ENCODE data around the gene HLA-DMA. TPM values are rescaled to one million over a fixed set of nuclear protein-coding genes. Genes with fewer than 3 reads are reported as not detected.

The HLA-DMA gene
- total and polyA plus RNA-seq, 2 of the 13 experiments (the other 11 are each of a cell fraction or from before 2014, with no cell fraction given): 0.70 to 0.71 TPM

DNA sequence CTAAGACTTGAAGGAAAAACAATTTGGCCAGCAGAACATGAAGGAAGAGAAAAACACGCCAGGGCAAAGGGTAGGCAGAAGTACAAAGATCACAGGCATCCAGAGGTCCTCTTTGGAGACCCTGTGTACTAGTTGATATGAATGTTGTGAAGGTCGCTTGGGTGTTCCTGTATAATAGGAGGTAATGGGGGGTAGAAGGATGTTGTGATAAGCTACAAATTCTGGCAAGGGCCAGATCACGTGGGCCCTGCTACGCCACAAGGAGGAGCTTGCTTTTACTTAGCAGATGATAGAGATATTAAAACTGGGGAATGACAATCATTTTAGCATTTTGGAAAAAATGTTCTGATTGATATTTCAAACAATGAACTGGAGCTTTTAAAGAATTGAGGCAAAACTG lies 878 bp upstream of the HLA-DMA start (continued):
- TF ChIP-seq KDM6A (CRISPR knock-in tag; IDR thresholded peaks at IDR 0.05; ENCODE audit: low read depth) (no peak), KLF16 (CRISPR knock-in tag; IDR thresholded peaks at IDR 0.05) (no peak)

DNA sequence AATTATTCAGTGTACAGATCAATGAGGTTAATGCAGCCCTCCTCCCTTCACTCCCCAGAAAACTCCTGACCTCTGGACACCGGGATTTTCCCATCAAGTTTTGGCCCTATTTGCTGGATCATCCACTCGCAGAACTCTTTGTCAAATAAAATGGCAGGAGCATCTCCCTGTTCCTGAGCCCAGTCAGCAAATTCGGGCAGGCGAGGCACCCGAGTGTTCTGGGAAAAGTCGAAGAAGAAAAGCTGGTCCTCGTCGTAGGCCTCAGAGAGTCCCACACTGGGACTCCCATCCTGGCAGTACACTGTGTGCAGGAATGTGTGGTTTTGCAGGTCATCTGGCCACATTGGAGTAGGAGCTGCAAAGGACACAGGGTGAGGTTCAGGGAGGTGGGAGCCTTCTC lies 2.4 kb downstream of the HLA-DMA start:
- H3K9me3 ChIP-seq (ENCODE audit: low read length): peaks cover 5% of the 10 kb centered on the region
- H3K27ac ChIP-seq (ENCODE audit: extremely low read length, insufficient read depth, low read length): no peak overlapping the region
- no peaks in the 10 kb centered on the region for H3K79me2 ChIP-seq (ENCODE audit: insufficient read depth, low read length)
- no peak overlapping the region for H3K4me2 ChIP-seq (ENCODE audit: low read depth, low read length)
- FAIRE-seq (no peak), DNase-seq (ENCODE audit: low spot score) (no peak), ATAC-seq (no peak)
- no peak overlapping the region for H3K4me3 ChIP-seq (replicated peaks in 1 of 3; ENCODE audit: insufficient read depth in 1 of 3, low read depth in 2 of 3, low read length in 3 of 3)
- intact Hi-C loops (cut with micrococcal nuclease; ENCODE audit: unreplicated experiment) (no loop called here), in situ Hi-C loops (cut with HindIII; ENCODE audit: extremely low pct_ligation_motif_present, low pct_unique_long_range_greater_than_20kb) (loop anchor here (25.0 kb wide), 1 partner anchor 1038 kb away; the partner anchor contains the start of gene ZBTB12)
- WGBS (ENCODE audit: low lambda C conversion rate): 32% methylated on average over 8 of the region's 8 CpGs
- no peaks in the 10 kb centered on the region for H4K20me1 ChIP-seq (ENCODE audit: insufficient read depth, low read length)
- peaks cover 1 to 13% of the 10 kb centered on the region in 2 experiments; a peak in 2 of 5 replicates for H3K27me3 ChIP-seq (ENCODE audit: control insufficient read depth in 1 of 2, insufficient read depth in 2 of 2, low read length in 2 of 2)
- TF ChIP-seq, protein P1, sequence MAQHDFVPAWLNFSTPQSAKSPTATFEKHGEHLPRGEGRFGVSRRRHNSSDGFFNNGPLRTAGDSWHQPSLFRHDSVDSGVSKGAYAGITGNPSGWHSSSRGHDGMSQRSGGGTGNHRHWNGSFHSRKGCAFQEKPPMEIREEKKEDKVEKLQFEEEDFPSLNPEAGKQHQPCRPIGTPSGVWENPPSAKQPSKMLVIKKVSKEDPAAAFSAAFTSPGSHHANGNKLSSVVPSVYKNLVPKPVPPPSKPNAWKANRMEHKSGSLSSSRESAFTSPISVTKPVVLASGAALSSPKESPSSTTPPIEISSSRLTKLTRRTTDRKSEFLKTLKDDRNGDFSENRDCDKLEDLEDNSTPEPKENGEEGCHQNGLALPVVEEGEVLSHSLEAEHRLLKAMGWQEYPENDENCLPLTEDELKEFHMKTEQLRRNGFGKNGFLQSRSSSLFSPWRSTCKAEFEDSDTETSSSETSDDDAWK (CRISPR knock-in tag; IDR thresholded peaks at IDR 0.05): no peak
- TF ChIP-seq, protein P2, sequence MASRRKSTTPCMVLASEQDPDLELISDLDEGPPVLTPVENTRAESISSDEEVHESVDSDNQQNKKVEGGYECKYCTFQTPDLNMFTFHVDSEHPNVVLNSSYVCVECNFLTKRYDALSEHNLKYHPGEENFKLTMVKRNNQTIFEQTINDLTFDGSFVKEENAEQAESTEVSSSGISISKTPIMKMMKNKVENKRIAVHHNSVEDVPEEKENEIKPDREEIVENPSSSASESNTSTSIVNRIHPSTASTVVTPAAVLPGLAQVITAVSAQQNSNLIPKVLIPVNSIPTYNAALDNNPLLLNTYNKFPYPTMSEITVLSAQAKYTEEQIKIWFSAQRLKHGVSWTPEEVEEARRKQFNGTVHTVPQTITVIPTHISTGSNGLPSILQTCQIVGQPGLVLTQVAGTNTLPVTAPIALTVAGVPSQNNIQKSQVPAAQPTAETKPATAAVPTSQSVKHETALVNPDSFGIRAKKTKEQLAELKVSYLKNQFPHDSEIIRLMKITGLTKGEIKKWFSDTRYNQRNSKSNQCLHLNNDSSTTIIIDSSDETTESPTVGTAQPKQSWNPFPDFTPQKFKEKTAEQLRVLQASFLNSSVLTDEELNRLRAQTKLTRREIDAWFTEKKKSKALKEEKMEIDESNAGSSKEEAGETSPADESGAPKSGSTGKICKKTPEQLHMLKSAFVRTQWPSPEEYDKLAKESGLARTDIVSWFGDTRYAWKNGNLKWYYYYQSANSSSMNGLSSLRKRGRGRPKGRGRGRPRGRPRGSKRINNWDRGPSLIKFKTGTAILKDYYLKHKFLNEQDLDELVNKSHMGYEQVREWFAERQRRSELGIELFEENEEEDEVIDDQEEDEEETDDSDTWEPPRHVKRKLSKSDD (CRISPR knock-in tag; IDR thresholded peaks at IDR 0.05; ENCODE audit: low read depth): no peak
- TF ChIP-seq ZNF746 (CRISPR knock-in tag; IDR thresholded peaks at IDR 0.05) (no peak), MTF1 (CRISPR knock-in tag; IDR thresholded peaks at IDR 0.05) (no peak), MAFK (conservative IDR thresholded peaks at IDR 0.05 in 1 of 2, IDR thresholded peaks at IDR 0.05 in 1 of 2; ENCODE audit: low read length in 2 of 2) (peak; percentile 55 to 57), RBAK (CRISPR knock-in tag; IDR thresholded peaks at IDR 0.05) (no peak), MAFF (IDR thresholded peaks at IDR 0.05; ENCODE audit: low read depth, low read length) (peak; percentile 45; the same call in 1 of the 2 replicates)
- H3K9ac ChIP-seq (ENCODE audit: insufficient read depth, low read depth, low read length): no peak overlapping the region
- no peaks in the 10 kb centered on the region for H3K36me3 ChIP-seq (replicated peaks in 1 of 2; ENCODE audit: control insufficient read depth in 1 of 2, insufficient read depth in 2 of 2, low read length in 2 of 2)
- H2AFZ ChIP-seq (ENCODE audit: low read length): no peak overlapping the region
- ChIA-PET POLR2A (interaction anchor here (8.9 kb wide), 1 partner anchor 21 kb away, joined by 202 read pairs; the partner anchor contains the start of gene BRD2), CTCF (ENCODE audit: low intra/inter-chr PET ratio, low total read pairs) (no interaction called here)
- peaks cover 12% of the 10 kb centered on the region for H3K4me1 ChIP-seq (ENCODE audit: insufficient read depth, low read length)
- BruUV-seq (replicated peaks): no TSS peak
